ENCODE data around the gene ZBTB11. TPM values are rescaled to one million over a fixed set of nuclear protein-coding genes. Genes with fewer than 3 reads are reported as not detected.
A peak's percentile ranks its signal among the peaks of the same experiment; 100 is the strongest.

ZBTB11 gene, protein sequence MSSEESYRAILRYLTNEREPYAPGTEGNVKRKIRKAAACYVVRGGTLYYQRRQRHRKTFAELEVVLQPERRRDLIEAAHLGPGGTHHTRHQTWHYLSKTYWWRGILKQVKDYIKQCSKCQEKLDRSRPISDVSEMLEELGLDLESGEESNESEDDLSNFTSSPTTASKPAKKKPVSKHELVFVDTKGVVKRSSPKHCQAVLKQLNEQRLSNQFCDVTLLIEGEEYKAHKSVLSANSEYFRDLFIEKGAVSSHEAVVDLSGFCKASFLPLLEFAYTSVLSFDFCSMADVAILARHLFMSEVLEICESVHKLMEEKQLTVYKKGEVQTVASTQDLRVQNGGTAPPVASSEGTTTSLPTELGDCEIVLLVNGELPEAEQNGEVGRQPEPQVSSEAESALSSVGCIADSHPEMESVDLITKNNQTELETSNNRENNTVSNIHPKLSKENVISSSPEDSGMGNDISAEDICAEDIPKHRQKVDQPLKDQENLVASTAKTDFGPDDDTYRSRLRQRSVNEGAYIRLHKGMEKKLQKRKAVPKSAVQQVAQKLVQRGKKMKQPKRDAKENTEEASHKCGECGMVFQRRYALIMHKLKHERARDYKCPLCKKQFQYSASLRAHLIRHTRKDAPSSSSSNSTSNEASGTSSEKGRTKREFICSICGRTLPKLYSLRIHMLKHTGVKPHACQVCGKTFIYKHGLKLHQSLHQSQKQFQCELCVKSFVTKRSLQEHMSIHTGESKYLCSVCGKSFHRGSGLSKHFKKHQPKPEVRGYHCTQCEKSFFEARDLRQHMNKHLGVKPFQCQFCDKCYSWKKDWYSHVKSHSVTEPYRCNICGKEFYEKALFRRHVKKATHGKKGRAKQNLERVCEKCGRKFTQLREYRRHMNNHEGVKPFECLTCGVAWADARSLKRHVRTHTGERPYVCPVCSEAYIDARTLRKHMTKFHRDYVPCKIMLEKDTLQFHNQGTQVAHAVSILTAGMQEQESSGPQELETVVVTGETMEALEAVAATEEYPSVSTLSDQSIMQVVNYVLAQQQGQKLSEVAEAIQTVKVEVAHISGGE
- 24.7 and 25.3 TPM in 2 replicates for total RNA-seq (2012; rRNA removed)

DNA sequence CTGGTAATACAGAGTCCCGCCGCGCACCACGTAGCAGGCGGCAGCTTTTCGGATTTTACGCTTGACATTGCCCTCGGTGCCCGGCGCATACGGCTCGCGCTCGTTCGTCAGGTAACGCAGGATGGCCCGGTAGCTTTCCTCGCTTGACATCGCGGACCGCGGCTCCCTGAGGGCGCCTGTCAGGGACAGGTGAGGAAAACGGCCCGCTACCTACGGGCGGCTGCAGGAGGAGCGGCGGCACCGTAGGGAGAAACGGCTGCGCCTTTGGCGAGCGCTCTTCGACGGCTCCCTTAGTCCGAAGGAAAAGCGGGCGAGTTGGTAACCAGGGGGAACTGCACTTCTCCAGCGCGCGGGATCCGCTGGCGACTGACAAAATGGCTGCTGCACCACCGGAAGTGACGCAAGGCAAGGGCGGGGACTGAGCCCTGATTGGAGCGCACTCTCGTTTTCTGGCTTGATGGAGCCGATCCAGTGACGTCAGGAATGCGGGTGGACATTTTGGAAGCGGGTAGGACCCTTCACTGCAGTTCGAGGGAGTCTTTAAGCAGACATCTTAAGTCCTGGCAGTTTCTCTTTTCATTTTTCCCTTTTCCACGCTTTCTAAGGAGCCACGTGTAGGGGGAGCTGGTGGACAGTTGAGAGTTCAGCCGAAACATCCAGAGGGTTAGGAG lies at the start of gene ZBTB11:
Gene ZBTB11 (minus strand): TSS at position 368 of the 671 bp plus-strand sequence. CDS start 218 bp downstream, at position 150.
- Histone ChIP-seq H3K9me3 (replicated peaks; ENCODE audit: low read length) (no peaks in the 10 kb centered on the region), H3K27me3 (ENCODE audit: control insufficient read depth, insufficient read depth, low read length) (no peaks in the 10 kb centered on the region), H3K4me3 (ENCODE audit: low read length) (peak within 1 kb of the TSS; percentile 98), H3K36me3 (ENCODE audit: insufficient read depth, low read length) (peaks cover 21% of the 10 kb centered on the region), H3K4me2 (ENCODE audit: low read length) (peak within 1 kb of the TSS; percentile 80), H3K4me1 (ENCODE audit: control insufficient read depth, insufficient read depth, low read length) (peaks cover 12% of the 10 kb centered on the region), H3K9ac (ENCODE audit: low read depth, low read length) (peak within 1 kb of the TSS; percentile 92)

- no peaks in the 10 kb centered on the region for H3K27me3 ChIP-seq (ENCODE audit: control insufficient read depth, insufficient read depth, low read length)
- peaks cover 20% of the 10 kb centered on the region for H3K36me3 ChIP-seq (ENCODE audit: insufficient read depth, low read length)
- no peaks in the 10 kb centered on the region for H3K9me3 ChIP-seq (replicated peaks; ENCODE audit: low read length)
- H3K9ac ChIP-seq (ENCODE audit: low read depth, low read length), result peak overlapping the region; percentile 90
- H3K4me3 ChIP-seq (ENCODE audit: low read length), result peak overlapping the region; percentile 77
- peak overlapping the region; percentile 96 for H3K4me2 ChIP-seq (ENCODE audit: low read length)
- peaks cover 21% of the 10 kb centered on the region for H3K4me1 ChIP-seq (ENCODE audit: control insufficient read depth, insufficient read depth, low read length)
These were observed 49.0 kb upstream of the ZBTB11 start for GRCh38 chr3:101725890-101726275.

GRCh38 chr3:101725194-101725889 lies 48.4 kb upstream of the ZBTB11 start:
- H3K9me3 ChIP-seq (replicated peaks; ENCODE audit: low read length), result no peaks in the 10 kb centered on the region
- H3K36me3 ChIP-seq (ENCODE audit: insufficient read depth, low read length), result peaks cover 20% of the 10 kb centered on the region
- no peaks in the 10 kb centered on the region for H3K27me3 ChIP-seq (ENCODE audit: control insufficient read depth, insufficient read depth, low read length)
- H3K4me2 ChIP-seq (ENCODE audit: low read length), result peak overlapping the region; percentile 96
- H3K9ac ChIP-seq (ENCODE audit: low read depth, low read length), result peak overlapping the region; percentile 90
- H3K4me1 ChIP-seq (ENCODE audit: control insufficient read depth, insufficient read depth, low read length), result peaks cover 23% of the 10 kb centered on the region
- peak overlapping the region; percentile 77 for H3K4me3 ChIP-seq (ENCODE audit: low read length)

GRCh38 chr3:101724329-101725193 lies 47.6 kb upstream of the ZBTB11 start, which contains the start of gene CEP97:
Gene CEP97 (plus strand): TSS chr3:101724614. CDS start chr3:101724677, 63 bp downstream.
- Histone ChIP-seq H3K27me3 (ENCODE audit: control insufficient read depth, insufficient read depth, low read length) (no peaks in the 10 kb centered on the region), H3K36me3 (ENCODE audit: insufficient read depth, low read length) (peaks cover 20% of the 10 kb centered on the region), H3K4me1 (ENCODE audit: control insufficient read depth, insufficient read depth, low read length) (peaks cover 23% of the 10 kb centered on the region), H3K4me3 (ENCODE audit: low read length) (peak within 1 kb of the TSS; percentile 77), H3K9ac (ENCODE audit: low read depth, low read length) (peak within 1 kb of the TSS; percentile 90), H3K4me2 (ENCODE audit: low read length) (peak within 1 kb of the TSS; percentile 96), H3K9me3 (replicated peaks; ENCODE audit: low read length) (no peaks in the 10 kb centered on the region)

- H3K4me2 ChIP-seq (ENCODE audit: low read length), result no peak overlapping the region
- no peaks in the 10 kb centered on the region for H3K9me3 ChIP-seq (replicated peaks; ENCODE audit: low read length)
- H3K27me3 ChIP-seq (ENCODE audit: control insufficient read depth, insufficient read depth, low read length), result no peaks in the 10 kb centered on the region
- H3K9ac ChIP-seq (ENCODE audit: low read depth, low read length), result no peak overlapping the region
- H3K4me3 ChIP-seq (ENCODE audit: low read length), result no peak overlapping the region
- H3K36me3 ChIP-seq (ENCODE audit: insufficient read depth, low read length), result peaks cover 10% of the 10 kb centered on the region
- H3K4me1 ChIP-seq (ENCODE audit: control insufficient read depth, insufficient read depth, low read length), result peaks cover 23% of the 10 kb centered on the region
These were observed 45.7 kb upstream of the ZBTB11 start for GRCh38 chr3:101722394-101723173.

- H3K4me3 ChIP-seq (ENCODE audit: low read length), result no peak overlapping the region
- H3K9ac ChIP-seq (ENCODE audit: low read depth, low read length), result peak overlapping the region; percentile 39
- H3K36me3 ChIP-seq (ENCODE audit: insufficient read depth, low read length), result no peaks in the 10 kb centered on the region
- no peaks in the 10 kb centered on the region for H3K9me3 ChIP-seq (replicated peaks; ENCODE audit: low read length)
- peak overlapping the region; percentile 26 for H3K4me2 ChIP-seq (ENCODE audit: low read length)
- H3K27me3 ChIP-seq (ENCODE audit: control insufficient read depth, insufficient read depth, low read length), result no peaks in the 10 kb centered on the region
- peaks cover 17% of the 10 kb centered on the region for H3K4me1 ChIP-seq (ENCODE audit: control insufficient read depth, insufficient read depth, low read length)
These were observed 44.2 kb upstream of the ZBTB11 start for GRCh38 chr3:101720851-101721840.

- no peaks in the 10 kb centered on the region for H3K27me3 ChIP-seq (ENCODE audit: control insufficient read depth, insufficient read depth, low read length)
- no peaks in the 10 kb centered on the region for H3K9me3 ChIP-seq (replicated peaks; ENCODE audit: low read length)
- H3K36me3 ChIP-seq (ENCODE audit: insufficient read depth, low read length), result no peaks in the 10 kb centered on the region
- peaks cover 11% of the 10 kb centered on the region for H3K4me1 ChIP-seq (ENCODE audit: control insufficient read depth, insufficient read depth, low read length)
- no peak overlapping the region for H3K4me3 ChIP-seq (ENCODE audit: low read length)
- no peak overlapping the region for H3K4me2 ChIP-seq (ENCODE audit: low read length)
- no peak overlapping the region for H3K9ac ChIP-seq (ENCODE audit: low read depth, low read length)
These were observed 42.8 kb upstream of the ZBTB11 start for GRCh38 chr3:101719604-101720185.

DNA sequence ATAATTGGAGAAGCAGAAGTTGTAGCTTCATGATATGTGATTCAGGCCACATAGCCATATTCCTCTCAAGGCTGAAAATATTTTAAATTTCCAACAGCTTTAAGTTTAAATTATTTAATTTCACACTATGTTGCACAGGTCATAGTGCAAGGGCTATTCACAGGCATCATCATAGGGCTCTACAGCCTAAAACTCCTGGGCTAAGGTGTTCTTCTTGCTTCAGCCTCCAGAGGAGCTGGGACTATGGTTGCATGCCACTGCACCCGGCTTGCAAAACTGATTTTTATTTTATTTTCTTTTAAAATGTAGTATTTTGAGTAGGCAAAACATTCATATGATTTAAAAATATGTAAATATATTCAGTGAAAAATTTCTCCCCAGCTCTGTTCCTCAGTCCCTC lies 41.5 kb upstream of the ZBTB11 start:
- Histone ChIP-seq H3K27me3 (ENCODE audit: control insufficient read depth, insufficient read depth, low read length) (no peaks in the 10 kb centered on the region), H3K36me3 (ENCODE audit: insufficient read depth, low read length) (no peaks in the 10 kb centered on the region), H3K4me2 (ENCODE audit: low read length) (no peak overlapping the region), H3K9ac (ENCODE audit: low read depth, low read length) (no peak overlapping the region), H3K4me1 (ENCODE audit: control insufficient read depth, insufficient read depth, low read length) (peaks cover 11% of the 10 kb centered on the region), H3K9me3 (replicated peaks; ENCODE audit: low read length) (no peaks in the 10 kb centered on the region), H3K4me3 (ENCODE audit: low read length) (no peak overlapping the region)

Data from skeletal muscle satellite cell (primary cell).